Measurements from ENCODE around the gene SAMD8. TPM values are rescaled to one million over a fixed set of nuclear protein-coding genes. Genes with fewer than 3 reads are reported as not detected.

The SAMD8 gene
- total RNA-seq, 1 donor: 38.1 TPM

DNA sequence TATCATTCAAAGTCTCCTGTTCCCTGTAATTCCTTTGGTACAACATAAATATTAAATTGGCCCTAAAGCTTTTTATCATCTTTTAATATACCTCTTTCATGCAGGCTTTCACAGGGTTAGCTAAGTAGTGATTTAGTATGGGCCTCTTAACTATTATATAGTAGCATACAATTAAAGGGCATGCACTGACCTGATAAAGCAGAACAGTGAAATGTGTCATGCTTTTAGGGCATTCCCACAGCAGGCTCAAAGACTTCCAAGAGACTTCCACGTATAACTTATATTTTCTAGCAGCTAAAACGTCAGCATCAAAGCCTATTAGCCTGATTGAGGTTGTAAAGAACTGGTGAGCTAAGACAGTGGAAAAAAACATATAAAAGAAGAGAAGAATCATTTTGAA, 35.3 kb downstream of the SAMD8 start:
- no peak for DNase-seq (ENCODE audit: low read depth)
- no peak overlapping the region for H3K4me3 ChIP-seq (ENCODE audit: low read depth, low read length)
- TF ChIP-seq, protein P1, sequence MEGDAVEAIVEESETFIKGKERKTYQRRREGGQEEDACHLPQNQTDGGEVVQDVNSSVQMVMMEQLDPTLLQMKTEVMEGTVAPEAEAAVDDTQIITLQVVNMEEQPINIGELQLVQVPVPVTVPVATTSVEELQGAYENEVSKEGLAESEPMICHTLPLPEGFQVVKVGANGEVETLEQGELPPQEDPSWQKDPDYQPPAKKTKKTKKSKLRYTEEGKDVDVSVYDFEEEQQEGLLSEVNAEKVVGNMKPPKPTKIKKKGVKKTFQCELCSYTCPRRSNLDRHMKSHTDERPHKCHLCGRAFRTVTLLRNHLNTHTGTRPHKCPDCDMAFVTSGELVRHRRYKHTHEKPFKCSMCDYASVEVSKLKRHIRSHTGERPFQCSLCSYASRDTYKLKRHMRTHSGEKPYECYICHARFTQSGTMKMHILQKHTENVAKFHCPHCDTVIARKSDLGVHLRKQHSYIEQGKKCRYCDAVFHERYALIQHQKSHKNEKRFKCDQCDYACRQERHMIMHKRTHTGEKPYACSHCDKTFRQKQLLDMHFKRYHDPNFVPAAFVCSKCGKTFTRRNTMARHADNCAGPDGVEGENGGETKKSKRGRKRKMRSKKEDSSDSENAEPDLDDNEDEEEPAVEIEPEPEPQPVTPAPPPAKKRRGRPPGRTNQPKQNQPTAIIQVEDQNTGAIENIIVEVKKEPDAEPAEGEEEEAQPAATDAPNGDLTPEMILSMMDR (IDR thresholded peaks at IDR 0.05; ENCODE audit: insufficient read depth, low read length): no peak

DNA sequence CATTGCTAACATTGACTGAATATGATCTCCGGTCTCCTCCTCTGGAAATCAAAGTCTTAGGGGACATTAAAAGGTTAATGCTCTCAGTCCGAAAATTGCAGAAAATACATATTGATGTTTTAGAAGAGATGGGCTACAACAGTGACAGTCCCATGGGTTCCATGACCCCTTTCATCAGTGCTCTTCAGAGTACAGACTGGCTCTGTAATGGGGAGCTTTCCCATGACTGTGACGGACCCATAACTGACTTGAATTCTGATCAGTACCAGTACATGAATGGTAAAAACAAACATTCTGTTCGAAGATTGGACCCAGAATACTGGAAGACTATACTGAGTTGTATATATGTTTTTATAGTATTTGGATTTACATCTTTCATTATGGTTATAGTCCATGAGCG, 39.2 kb downstream of the SAMD8 start:
- H3K4me3 ChIP-seq (ENCODE audit: low read depth, low read length): no peak overlapping the region
- no peak for DNase-seq (ENCODE audit: low read depth)
- TF ChIP-seq, protein P1 (IDR thresholded peaks at IDR 0.05; ENCODE audit: insufficient read depth, low read length): no peak

DNA sequence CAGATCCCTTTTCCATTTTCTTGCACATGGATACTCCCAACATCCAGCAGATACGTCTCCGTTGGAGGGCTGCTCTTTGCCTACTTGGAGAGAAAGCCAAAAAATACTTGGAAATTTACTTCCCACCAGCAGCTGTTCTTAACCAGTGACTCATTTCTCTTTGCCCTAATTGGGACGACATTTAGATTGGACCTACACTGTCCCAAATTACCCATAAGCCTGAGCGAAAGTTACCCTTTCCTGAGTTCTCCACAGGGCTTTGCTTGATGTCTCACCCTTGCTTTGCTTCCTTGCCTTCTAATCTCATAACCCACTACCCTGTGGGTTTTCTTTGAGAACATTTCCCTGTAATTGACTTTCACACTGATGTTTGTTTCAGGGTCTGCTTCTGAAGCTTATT, 48.1 kb downstream of the SAMD8 start:
- TF ChIP-seq, protein P1 (IDR thresholded peaks at IDR 0.05; ENCODE audit: insufficient read depth, low read length): no peak
- H3K4me3 ChIP-seq (ENCODE audit: low read depth, low read length): no peak overlapping the region
- no peak for DNase-seq (ENCODE audit: low read depth)

DNA sequence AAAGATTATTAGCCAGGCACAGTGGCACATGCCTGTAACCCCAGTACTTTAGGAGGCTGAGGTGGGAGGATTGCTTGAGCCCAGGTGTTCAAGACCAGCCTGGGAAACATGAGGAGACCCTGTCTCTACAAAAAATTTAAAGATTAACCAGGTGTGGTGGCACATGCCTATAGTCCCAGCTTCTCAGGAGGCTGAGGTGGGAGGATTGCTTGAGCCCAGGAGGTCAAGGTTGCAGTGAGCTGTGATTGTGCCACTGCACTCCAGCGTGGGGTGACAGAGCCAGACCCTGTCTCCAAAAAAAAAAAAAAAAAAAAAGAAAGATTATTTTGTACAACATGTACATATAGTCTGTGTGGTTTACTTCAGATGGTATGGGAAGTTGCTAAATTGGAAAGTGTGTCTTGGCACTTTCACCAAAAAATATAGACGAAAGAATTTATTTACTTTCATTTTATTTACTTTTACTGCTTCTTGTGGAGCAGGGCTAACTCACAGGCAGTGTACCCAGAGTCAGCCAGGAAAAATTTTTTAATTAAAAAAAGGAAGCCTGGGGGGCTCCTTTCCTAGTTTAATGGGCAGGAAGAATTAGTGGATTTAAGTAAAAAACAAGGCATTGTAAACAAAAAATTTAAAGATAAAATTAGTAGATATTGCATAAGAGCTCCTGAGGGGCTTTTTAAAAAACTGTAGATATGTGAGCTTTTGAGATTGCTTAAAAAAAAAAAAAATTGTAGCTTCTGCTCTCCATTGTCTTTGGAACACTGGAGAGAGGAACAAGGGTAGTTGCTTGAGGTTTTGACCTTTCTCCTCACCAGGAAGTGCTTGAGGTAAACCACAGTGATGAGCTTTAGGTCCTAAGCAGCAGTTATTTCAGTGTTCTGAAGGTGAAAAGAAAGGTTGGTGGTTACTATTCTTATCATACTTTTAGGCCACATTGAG, 54.5 kb downstream of the SAMD8 start:
- no peak overlapping the region for H3K4me3 ChIP-seq (ENCODE audit: low read depth, low read length)
- TF ChIP-seq, protein P1 (IDR thresholded peaks at IDR 0.05; ENCODE audit: insufficient read depth, low read length): no peak
- peak; percentile 16 for DNase-seq (ENCODE audit: low read depth)

DNA sequence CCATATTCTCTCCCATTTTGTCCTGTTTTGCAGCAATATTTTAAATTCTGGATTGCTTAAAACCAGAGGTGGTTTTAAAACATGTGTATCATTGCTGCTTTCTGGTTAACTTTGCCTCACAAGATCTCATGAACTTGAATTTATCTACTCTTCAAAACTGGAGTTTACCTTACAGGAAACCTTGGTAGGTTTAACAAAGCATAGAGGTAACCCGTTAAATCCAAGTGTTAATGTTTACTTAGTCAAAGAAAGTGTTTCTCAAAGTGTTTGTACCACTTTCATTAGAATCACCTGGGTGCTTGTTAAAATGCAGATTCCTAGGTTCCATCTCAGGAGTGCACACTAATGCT, 55.1 kb downstream of the SAMD8 start:
- no peak for DNase-seq (ENCODE audit: low read depth)
- no peak overlapping the region for H3K4me3 ChIP-seq (ENCODE audit: low read depth, low read length)
- TF ChIP-seq, protein P1 (IDR thresholded peaks at IDR 0.05; ENCODE audit: insufficient read depth, low read length): no peak

DNA sequence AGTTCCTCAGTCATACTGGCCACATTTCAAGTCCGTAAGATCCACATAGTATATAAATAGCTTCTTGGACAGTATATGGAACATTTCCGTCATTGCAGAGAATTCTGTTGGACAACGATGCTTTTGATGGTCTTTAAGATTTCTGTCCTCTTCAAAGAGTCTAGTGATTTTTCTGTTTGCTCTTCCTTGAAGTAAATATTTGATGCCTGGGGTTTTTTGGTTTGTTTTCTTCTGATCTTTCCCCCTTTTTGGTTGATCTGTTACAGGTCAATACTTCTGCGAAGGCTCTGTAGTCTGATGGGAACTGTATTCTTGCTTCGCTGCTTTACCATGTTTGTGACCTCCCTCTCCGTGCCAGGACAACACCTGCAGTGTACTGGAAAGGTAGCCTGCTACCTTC, 56.8 kb downstream of the SAMD8 start:
- no peak overlapping the region for H3K4me3 ChIP-seq (ENCODE audit: low read depth, low read length)
- DNase-seq (ENCODE audit: low read depth): no peak
- TF ChIP-seq, protein P1 (IDR thresholded peaks at IDR 0.05; ENCODE audit: insufficient read depth, low read length): no peak
